Fibroblast of peridontal ligament (primary cell): ENCODE results near the gene LAS1L.
"Not testable (repeated sequence)": the region's sequence is repeated elsewhere in the genome, so short reads cannot be mapped to it uniquely, and the experiment has no call there.

Experiments
- DNase-seq: peaks from one replicate; pipeline ENCODE4 v3.0.0-alpha.2; 2010; ENCODE audit errors: extremely low read depth

LAS1L gene

GRCh38 chrX:65517923-65518322, 16.7 kb downstream of the LAS1L start:
- DNase-seq, result no peak

GRCh38 chrX:65516756-65517155, 17.8 kb downstream of the LAS1L start:
- DNase-seq, result no peak

- no peak for DNase-seq
Measured at GRCh38 chrX:65513610-65514009, 21.0 kb downstream of the LAS1L start.

DNA sequence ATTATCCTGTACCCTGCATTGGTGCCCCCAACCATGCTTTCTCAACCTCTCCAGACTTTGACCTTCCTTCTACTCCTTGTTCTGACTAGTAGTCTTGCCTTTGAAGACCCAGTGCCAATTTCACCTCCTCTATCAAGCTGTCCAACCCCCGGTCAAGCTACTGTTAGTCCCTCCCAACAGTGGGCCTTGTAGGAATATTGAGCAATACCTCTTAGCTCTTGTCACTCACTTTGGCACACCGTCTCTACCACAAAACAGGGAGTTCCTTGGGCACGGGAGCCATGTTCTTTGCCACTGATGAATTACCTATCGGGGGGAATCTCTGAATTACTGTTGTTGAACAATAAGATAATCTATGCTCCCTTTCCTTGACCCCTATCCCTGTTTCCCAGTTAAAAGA, 25.2 kb downstream of the LAS1L start:
- no peak for DNase-seq

DNA sequence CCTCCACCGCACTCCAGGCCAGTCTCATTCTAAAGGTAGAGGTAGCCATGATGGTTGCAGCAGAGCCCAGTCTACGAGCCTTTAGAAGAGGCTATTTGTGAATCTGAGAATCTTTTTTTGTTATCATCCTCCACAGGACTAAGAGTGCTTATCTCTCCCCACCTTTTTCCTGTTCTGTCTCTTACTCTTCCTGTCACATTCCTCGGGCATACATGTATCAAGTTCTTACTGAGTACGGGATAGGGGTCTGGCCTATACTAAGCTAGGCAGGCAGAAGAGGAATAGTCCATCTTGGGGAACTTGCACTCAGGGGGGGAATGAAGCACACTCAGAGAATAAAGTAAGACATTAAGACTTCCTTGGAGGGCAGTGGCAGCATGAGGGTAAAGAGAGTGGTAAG, 25.7 kb downstream of the LAS1L start:
- DNase-seq, result no peak

DNA sequence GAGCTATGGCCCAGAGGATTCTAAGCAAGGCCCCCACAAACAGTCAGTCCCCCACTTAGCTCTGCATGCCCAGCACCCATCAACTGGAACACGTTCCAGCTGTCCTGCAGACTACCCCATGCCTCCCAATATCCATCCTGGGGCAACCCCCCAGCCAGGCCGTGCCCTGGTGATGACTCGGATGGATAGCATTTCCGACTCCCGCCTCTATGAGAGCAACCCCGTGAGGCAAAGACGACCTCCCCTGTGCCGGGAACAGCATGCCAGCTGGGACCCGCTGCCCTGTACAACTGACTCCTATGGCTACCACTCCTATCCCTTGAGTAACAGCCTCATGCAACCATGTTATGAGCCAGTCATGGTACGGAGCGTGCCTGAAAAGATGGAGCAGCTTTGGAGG, 32.0 kb downstream of the LAS1L start:
- no peak for DNase-seq

GRCh38 chrX:65493431-65493830, 41.2 kb downstream of the LAS1L start:
- DNase-seq, result no peak

DNA sequence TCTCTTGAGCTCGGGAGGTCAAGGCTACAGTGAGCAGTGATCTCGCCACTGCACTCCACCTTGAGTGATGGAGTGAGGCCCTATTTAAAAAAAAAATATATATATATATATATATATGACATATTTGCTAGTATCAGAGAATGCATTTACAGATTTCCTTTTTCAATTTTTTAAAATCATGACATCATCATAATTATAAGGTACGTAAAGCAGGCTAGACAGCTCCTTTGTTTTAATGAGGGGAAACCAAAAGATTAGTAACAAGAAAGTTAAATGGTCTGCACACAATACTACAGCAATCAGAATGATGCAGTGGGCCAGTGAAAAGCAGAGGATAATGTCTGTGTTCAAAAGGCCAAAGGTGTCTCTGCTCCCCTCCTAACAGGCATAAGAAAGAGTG, 43.0 kb downstream of the LAS1L start:
- DNase-seq, result no peak

DNA sequence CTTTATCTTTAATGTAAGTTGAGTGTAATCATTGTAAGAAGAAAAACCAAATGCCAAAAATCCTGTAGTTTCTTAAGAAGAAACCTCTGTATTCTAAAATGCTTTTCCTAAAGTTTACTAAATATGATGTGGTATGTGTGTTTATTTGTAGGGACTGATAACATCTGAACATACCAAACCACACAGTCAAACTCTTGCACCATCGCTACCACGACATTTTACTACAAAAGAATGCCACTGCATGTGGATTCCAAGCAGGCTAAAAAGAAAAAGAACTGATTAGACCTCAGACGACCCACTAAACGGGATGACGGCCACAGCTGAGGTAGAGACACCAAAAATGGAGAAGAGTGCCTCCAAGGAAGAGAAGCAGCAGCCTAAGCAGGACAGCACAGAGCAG, 46.1 kb downstream of the LAS1L start:
- peak; percentile 2 for DNase-seq

DNA sequence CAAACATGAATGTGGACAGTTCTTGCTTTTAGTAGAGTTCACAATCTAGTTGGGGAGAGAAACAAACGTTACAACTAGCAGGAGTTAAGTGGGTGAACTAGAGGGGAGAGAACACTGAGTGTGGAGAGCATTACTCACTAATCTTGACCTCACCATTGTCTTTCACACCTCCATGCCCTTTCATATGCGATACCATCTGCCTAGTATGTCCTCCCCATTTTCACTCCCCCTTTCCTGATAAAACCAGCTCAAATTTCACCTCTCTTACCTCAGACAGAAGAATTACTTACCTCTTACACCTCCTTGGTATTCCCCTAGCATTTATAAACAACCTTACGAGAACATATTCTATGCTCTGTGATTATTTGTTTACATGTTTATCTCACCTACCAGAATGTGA, 53.6 kb downstream of the LAS1L start:
- DNase-seq, result no peak

DNA sequence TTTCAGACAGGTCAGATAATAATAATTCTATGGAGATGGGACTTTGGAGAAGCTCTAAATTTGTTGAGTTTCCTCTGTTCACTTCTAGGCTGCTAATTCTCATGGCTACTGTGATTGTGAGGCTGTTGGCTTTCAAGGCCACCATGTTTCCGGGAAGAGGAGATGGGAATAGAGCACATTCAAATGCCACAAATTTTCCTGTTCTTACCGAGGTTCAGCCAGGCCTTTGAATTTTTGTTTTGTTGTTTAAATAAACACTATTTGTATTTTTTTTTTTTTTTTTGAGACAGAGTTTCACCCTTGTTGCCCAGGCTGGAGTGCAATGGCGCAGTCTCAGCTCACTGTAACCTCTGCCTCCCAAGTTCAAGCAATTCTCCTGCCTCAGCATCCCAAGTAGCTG, 55.5 kb downstream of the LAS1L start:
- not testable (repeated sequence) for DNase-seq

DNA sequence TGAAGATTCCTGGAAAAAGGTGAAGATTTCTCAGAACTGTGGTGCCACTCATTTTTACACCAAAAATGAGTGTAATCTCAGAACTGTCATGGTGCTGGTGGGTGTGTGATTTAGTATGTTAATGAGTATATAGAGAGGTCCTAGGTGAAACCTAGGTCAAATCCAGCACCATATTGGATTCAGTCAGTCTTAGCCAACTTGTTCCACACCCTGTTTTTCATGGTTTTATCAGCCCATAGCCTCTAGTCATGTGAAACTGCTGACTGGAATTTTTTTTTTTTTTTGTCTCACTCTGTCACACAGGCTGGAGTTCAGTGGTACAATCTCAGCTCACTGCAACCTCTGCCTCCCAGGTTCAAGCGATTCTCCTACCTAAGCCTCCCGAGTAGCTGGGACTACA, 58.0 kb downstream of the LAS1L start:
- DNase-seq, result no peak

GRCh38 chrX:65463550-65463949, 71.0 kb downstream of the LAS1L start:
- DNase-seq, result no peak
